Activated CD4-positive, alpha-beta T cell treated with anti-CD3 and anti-CD28 coated beads for 4 hours (primary cell): Measurements from ENCODE around the gene HIPK3.

ENCODE experiments used
- DNase-seq, 2 donors: peaks; one replicate each; pipeline ENCODE4 v3.0.0-alpha.2; 2020

HIPK3 gene

GRCh38 chr11:33394431-33395109 lies 137.4 kb downstream of the HIPK3 start:
- DNase-seq = no peak

- no peak for DNase-seq
Observed at GRCh38 chr11:33396361-33396760, 139.2 kb downstream of the HIPK3 start.

GRCh38 chr11:33399421-33399820 lies 142.2 kb downstream of the HIPK3 start:
- no peak for DNase-seq

GRCh38 chr11:33402066-33402465 lies 144.9 kb downstream of the HIPK3 start:
- no peak for DNase-seq

GRCh38 chr11:33403344-33403743 lies 146.2 kb downstream of the HIPK3 start:
- DNase-seq = no peak

- no peak for DNase-seq
Observed at GRCh38 chr11:33405834-33406602, 148.8 kb downstream of the HIPK3 start.
